Measurements from ENCODE around the gene FIBP.
"Not testable (repeated sequence)": the region's sequence is repeated elsewhere in the genome, so short reads cannot be mapped to it uniquely, and the experiment has no call there.

The FIBP gene

GRCh38 chr11:65857853-65858680 lies 30.2 kb downstream of the FIBP start, which contains the start of gene CFL1:
TSS of gene CFL1 (minus strand) at chr11:65858180. CDS start at chr11:65858099, 81 bp downstream.
- peak; percentile 96 to 99 (median 99) for DNase-seq

- DNase-seq, result peak; percentile 58 to 93 (median 88)
Measured at GRCh38 chr11:65857500-65857852, 30.8 kb downstream of the FIBP start.

GRCh38 chr11:65856689-65857499 lies 31.4 kb downstream of the FIBP start:
- peak; percentile 46 to 78 (median 72) for DNase-seq

- peak in 1 of 3 experiments; percentile 36 for DNase-seq
Measured at GRCh38 chr11:65855927-65856363, 32.3 kb downstream of the FIBP start.

- no peak for DNase-seq
Measured at GRCh38 chr11:65854852-65855837, 33.1 kb downstream of the FIBP start.

GRCh38 chr11:65854161-65854592 lies 34.1 kb downstream of the FIBP start:
- no peak for DNase-seq

GRCh38 chr11:65853246-65853979 lies 34.9 kb downstream of the FIBP start:
- no peak for DNase-seq

- DNase-seq, result no peak
Measured at GRCh38 chr11:65852508-65853245, 35.6 kb downstream of the FIBP start.

- DNase-seq, result no peak
Measured at GRCh38 chr11:65851811-65852507, 36.3 kb downstream of the FIBP start.

- DNase-seq, result peak in 1 of 3 experiments; percentile 27
Measured at GRCh38 chr11:65851083-65851579, 37.1 kb downstream of the FIBP start.

- no peak for DNase-seq
Measured at GRCh38 chr11:65850217-65851082, 37.8 kb downstream of the FIBP start.

- no peak for DNase-seq
Measured at GRCh38 chr11:65849771-65850216, 38.5 kb downstream of the FIBP start.

- DNase-seq, result no peak
Measured at GRCh38 chr11:65849366-65849765, 38.9 kb downstream of the FIBP start.

GRCh38 chr11:65848693-65849092 lies 39.6 kb downstream of the FIBP start:
- not testable (repeated sequence) for DNase-seq

- DNase-seq, result no peak
Measured at GRCh38 chr11:65847746-65848145, 40.5 kb downstream of the FIBP start.

GRCh38 chr11:65844231-65844872 lies 43.9 kb downstream of the FIBP start:
- no peak for DNase-seq

- no peak for DNase-seq
Measured at GRCh38 chr11:65843811-65844210, 44.5 kb downstream of the FIBP start.

- DNase-seq, result no peak
Measured at GRCh38 chr11:65842144-65842543, 46.1 kb downstream of the FIBP start.

All from NCI-H1417 (cell line).